Ascending aorta (tissue), 2 donors: ENCODE results near the gene GOPC. TPM values are rescaled to one million over a fixed set of nuclear protein-coding genes. Genes with fewer than 3 reads are reported as not detected.

ENCODE experiments used
- DNase-seq, 2 donors: peaks; one replicate each; pipeline ENCODE4 v3.0.0-alpha.2; 2019; ENCODE audit warnings: low spot score in 2 of 2
- H3K27ac ChIP-seq, 2 donors: fragments of 200-600 bp; sonication (generic); one replicate each; pipeline ENCODE4 v1.5.1; 2016 to 2017; ENCODE audit warnings: mild to moderate bottlenecking in 1 of 2
- H3K27me3 ChIP-seq: fragments of 200-600 bp; sonication (generic); one replicate; pipeline ENCODE4 v1.5.1; 2017
- H3K36me3 ChIP-seq, 2 donors: fragments of 200-600 bp; sonication (generic); one replicate each; pipeline ENCODE4 v1.5.1; 2016
- H3K4me1 ChIP-seq, 2 donors: fragments of 200-600 bp; sonication (generic); one replicate each; pipeline ENCODE4 v1.5.1; 2016 to 2017; ENCODE audit warnings: mild to moderate bottlenecking in 1 of 2
- H3K4me3 ChIP-seq, 2 donors: fragments of 200-600 bp; sonication (generic); one replicate each; pipeline ENCODE4 v1.5.1; 2016 to 2017; ENCODE audit warnings: mild to moderate bottlenecking in 1 of 2
- H3K9me3 ChIP-seq, 2 donors: fragments of 200-600 bp; sonication (generic); one replicate each; pipeline ENCODE4 v1.5.1; 2016
- CTCF ChIP-seq, 3 experiments: fragments of 200-600 bp in 2 of 3; fragments of 450-650 bp in 1 of 3; sonication (generic) in 2 of 3; IDR thresholded peaks; one replicate each; pipeline ENCODE4 v1.5.1; 2016 to 2019; ENCODE audit warnings: antibody characterized with exemption in 3 of 3, mild to moderate bottlenecking in 1 of 3, moderate library complexity in 1 of 3
- intact Hi-C: fragments of 100-400 bp; cut with DNase I; formaldehyde crosslinking; loops from one replicate; pipeline ENCODE4 v1.15.1; 2023
- total RNA-seq: library from RNA; depleted of rRNA; stranded (reverse); fragments of >200 nt; gene quantifications from one replicate; pipeline ENCODE4 v1.1.0, GENCODE V29; 2016

The GOPC gene
- total RNA-seq, 1 donor from 2014 or later = 12.5 TPM

GRCh38 chr6:117547688-117548621 lies 54.4 kb downstream of the GOPC start:
- Histone ChIP-seq H3K4me3 (peak overlapping the region; percentile 50 to 66), H3K9me3 (no peaks in the 10 kb centered on the region), H3K36me3 (no peaks in the 10 kb centered on the region), H3K4me1 (peaks cover 2 to 12% of the 10 kb centered on the region in 2 donors), H3K27ac (peak overlapping the region; percentile 75 to 85), H3K27me3 (no peaks in the 10 kb centered on the region)
- peak; percentile 39 to 86 for DNase-seq
- TF ChIP-seq CTCF (IDR thresholded peaks at IDR 0.05) = peak in 2 of 3 experiments; percentile 26
- intact Hi-C loops = loop anchor here (1.0 to 5.0 kb wide), 2 partner anchors 54 to 66 kb away; partner anchors contain the start of genes DCBLD1 and GOPC

GRCh38 chr6:117546674-117547073 lies 55.6 kb downstream of the GOPC start:
- no peak overlapping the region for H3K4me3 ChIP-seq
- H3K4me1 ChIP-seq = peaks cover 2 to 12% of the 10 kb centered on the region in 2 donors
- H3K27ac ChIP-seq = peak overlapping the region in 1 of 2 donors; percentile 24
- intact Hi-C loops = loop anchor here (1.0 to 5.0 kb wide), 2 partner anchors 56 to 64 kb away; partner anchors contain the start of genes DCBLD1 and GOPC
- no peak for TF ChIP-seq CTCF (IDR thresholded peaks at IDR 0.05)
- no peaks in the 10 kb centered on the region for H3K36me3 ChIP-seq
- no peaks in the 10 kb centered on the region for H3K9me3 ChIP-seq
- DNase-seq = no peak
- no peaks in the 10 kb centered on the region for H3K27me3 ChIP-seq

- intact Hi-C loops = loop anchor here (5.0 kb wide), 1 partner anchor 57 kb away; the partner anchor contains the start of gene GOPC
- H3K27me3 ChIP-seq = no peaks in the 10 kb centered on the region
- TF ChIP-seq CTCF (IDR thresholded peaks at IDR 0.05) = no peak
- H3K9me3 ChIP-seq = no peaks in the 10 kb centered on the region
- peaks cover 0 to 10% of the 10 kb centered on the region in 2 donors for H3K36me3 ChIP-seq
- peaks cover 2 to 12% of the 10 kb centered on the region in 2 donors for H3K4me1 ChIP-seq
- no peak overlapping the region for H3K4me3 ChIP-seq
- no peak overlapping the region for H3K27ac ChIP-seq
- DNase-seq = no peak
These were observed 57.1 kb downstream of the GOPC start for GRCh38 chr6:117545161-117545595.

- peaks cover 2 to 12% of the 10 kb centered on the region in 2 donors for H3K4me1 ChIP-seq
- H3K36me3 ChIP-seq = peaks cover 0 to 10% of the 10 kb centered on the region in 2 donors
- no peak for DNase-seq
- H3K4me3 ChIP-seq = no peak overlapping the region
- H3K27ac ChIP-seq = no peak overlapping the region
- intact Hi-C loops = loop anchor here (5.0 kb wide), 1 partner anchor 58 kb away; the partner anchor contains the start of gene GOPC
- TF ChIP-seq CTCF (IDR thresholded peaks at IDR 0.05) = no peak
- H3K9me3 ChIP-seq = no peaks in the 10 kb centered on the region
- H3K27me3 ChIP-seq = no peaks in the 10 kb centered on the region
These were observed 57.6 kb downstream of the GOPC start for GRCh38 chr6:117544716-117545115.

- TF ChIP-seq CTCF (IDR thresholded peaks at IDR 0.05) = no peak
- intact Hi-C loops = no loop called here
- H3K27ac ChIP-seq = no peak overlapping the region
- H3K9me3 ChIP-seq = no peaks in the 10 kb centered on the region
- H3K4me1 ChIP-seq = no peaks in the 10 kb centered on the region
- no peak for DNase-seq
- no peak overlapping the region for H3K4me3 ChIP-seq
- no peaks in the 10 kb centered on the region for H3K27me3 ChIP-seq
- peaks cover 0 to 14% of the 10 kb centered on the region in 2 donors for H3K36me3 ChIP-seq
These were observed 59.8 kb downstream of the GOPC start for GRCh38 chr6:117542493-117542892.
